Left renal pelvis (tissue), 4 donors: ENCODE measurements around the gene PCARE. TPM values are rescaled to one million over a fixed set of nuclear protein-coding genes. Genes with fewer than 3 reads are reported as not detected.
"Not testable (repeated sequence)": the region's sequence is repeated elsewhere in the genome, so short reads cannot be mapped to it uniquely, and the experiment has no call there.

ENCODE experiments used
- DNase-seq, 4 donors: peaks; one replicate each; pipeline ENCODE4 v3.0.0-alpha.2; 2013; ENCODE audit warnings: low read depth in 4 of 4, low spot score in 3 of 4
- polyA plus RNA-seq, 4 donors: library from polyadenylated mRNA; unstranded; fragments of 120-200 nt; gene quantifications; one replicate each; pipeline ENCODE4 v1.2.1, GENCODE V29; 2013; ENCODE audit not compliant: insufficient read length in 4 of 4

Gene PCARE
- under 1 TPM; 0.05 to 0.41 (median 0.20) TPM for polyA plus RNA-seq

- no peak for DNase-seq
Measured at GRCh38 chr2:29074411-29074810, at the start of gene PCARE. PCARE (minus strand) TSS chr2:29074523; CDS start chr2:29074261, 262 bp downstream.

- no peak for DNase-seq
Measured at GRCh38 chr2:29123617-29124349, 49.5 kb upstream of the PCARE start.

GRCh38 chr2:29120846-29121245 lies 46.5 kb upstream of the PCARE start:
- DNase-seq, result no peak

- no peak for DNase-seq
Measured at GRCh38 chr2:29119211-29119610, 44.9 kb upstream of the PCARE start.

- no peak for DNase-seq
Measured at GRCh38 chr2:29117636-29118303, 43.4 kb upstream of the PCARE start.

- peak in 1 of 4 donors; percentile 20 for DNase-seq
Measured at GRCh38 chr2:29115797-29116781, 41.8 kb upstream of the PCARE start.

- DNase-seq, result peak in 3 of 4 donors; percentile 24 to 35 (median 29)
Measured at GRCh38 chr2:29114946-29115609, 40.8 kb upstream of the PCARE start, which contains the start of gene CLIP4. CLIP4 (plus strand) TSS chr2:29115415; CDS start chr2:29121389, 5,974 bp downstream.

GRCh38 chr2:29114586-29114945 lies 40.2 kb upstream of the PCARE start:
- DNase-seq, result no peak

- no peak for DNase-seq
Measured at GRCh38 chr2:29113891-29114321, 39.6 kb upstream of the PCARE start.

- DNase-seq, result no peak
Measured at GRCh38 chr2:29113027-29113686, 38.8 kb upstream of the PCARE start.

- DNase-seq, result no peak
Measured at GRCh38 chr2:29112379-29112778, 38.1 kb upstream of the PCARE start.

GRCh38 chr2:29110916-29111535 lies 36.7 kb upstream of the PCARE start:
- DNase-seq, result no peak

- DNase-seq, result no peak
Measured at GRCh38 chr2:29109246-29109645, 34.9 kb upstream of the PCARE start.

- no peak for DNase-seq
Measured at GRCh38 chr2:29108225-29108624, 33.9 kb upstream of the PCARE start.

- not testable (repeated sequence) for DNase-seq
Measured at GRCh38 chr2:29107547-29107946, 33.2 kb upstream of the PCARE start.

GRCh38 chr2:29106980-29107388 lies 32.7 kb upstream of the PCARE start:
- DNase-seq, result no peak

- DNase-seq, result no peak
Measured at GRCh38 chr2:29106256-29106655, 31.9 kb upstream of the PCARE start.

GRCh38 chr2:29105375-29105774 lies 31.1 kb upstream of the PCARE start:
- no peak for DNase-seq

GRCh38 chr2:29104688-29105087 lies 30.4 kb upstream of the PCARE start:
- DNase-seq, result no peak
